D721Med (cell line): Measurements from ENCODE around the gene UBIAD1.

Experiments used
- DNase-seq: peaks from one replicate; pipeline ENCODE4 v3.0.0; 2011; ENCODE audit warnings: low spot score; ENCODE audit not compliant: insufficient read length
- FAIRE-seq: peaks from 2 replicates; lab custom pipeline; 2011; peaks lifted over from hg19 to GRCh38; lab: Jason Lieb, UNC
- TF ChIP-seq, protein P1 (sequence below): IDR thresholded peaks from 2 replicates; pipeline ENCODE4 v1.5.1; 2012; ENCODE audit warnings: mild to moderate bottlenecking, control low read depth; ENCODE audit not compliant: insufficient read depth; ENCODE audit errors: missing control alignments

The UBIAD1 gene

DNA sequence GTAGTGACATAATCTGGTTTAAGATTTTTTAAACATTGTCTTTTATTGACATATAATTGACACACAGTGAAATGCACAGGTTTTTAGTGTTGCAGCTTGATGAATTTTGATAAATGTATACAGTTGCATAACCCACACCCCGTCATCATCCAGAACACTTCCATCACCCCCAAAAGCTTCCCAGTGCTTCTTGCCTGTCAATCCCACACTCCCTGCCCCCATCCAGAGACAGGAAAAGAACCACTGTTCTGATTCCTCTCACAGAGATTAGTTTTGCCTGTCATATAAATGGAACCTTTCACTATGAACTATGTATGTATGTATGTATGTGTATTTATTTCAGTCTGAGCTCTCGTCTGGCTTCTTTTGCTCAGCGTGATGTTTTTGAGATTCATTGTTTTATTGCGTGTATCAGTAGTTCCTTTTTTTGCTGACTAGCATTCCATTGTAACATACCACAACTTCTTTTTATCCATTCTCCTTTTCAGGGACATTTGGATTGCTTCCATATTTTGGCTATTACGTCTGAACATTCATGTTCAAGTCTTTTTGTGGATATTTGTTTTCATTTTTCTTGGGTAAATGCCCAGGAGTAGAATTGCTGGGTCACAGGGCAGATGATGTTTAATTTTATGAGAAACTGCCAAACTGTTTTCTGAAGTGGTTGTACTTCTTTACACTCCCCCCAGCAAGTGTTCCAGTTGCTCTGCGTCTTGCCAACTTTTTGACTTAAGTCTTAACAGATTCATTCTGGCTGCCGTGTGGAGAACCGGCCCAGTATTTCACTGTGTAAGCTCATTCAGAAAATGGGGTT is 8.7 kb downstream of the UBIAD1 start:
- DNase-seq (no peak), FAIRE-seq (no peak)
- TF ChIP-seq, protein P1, sequence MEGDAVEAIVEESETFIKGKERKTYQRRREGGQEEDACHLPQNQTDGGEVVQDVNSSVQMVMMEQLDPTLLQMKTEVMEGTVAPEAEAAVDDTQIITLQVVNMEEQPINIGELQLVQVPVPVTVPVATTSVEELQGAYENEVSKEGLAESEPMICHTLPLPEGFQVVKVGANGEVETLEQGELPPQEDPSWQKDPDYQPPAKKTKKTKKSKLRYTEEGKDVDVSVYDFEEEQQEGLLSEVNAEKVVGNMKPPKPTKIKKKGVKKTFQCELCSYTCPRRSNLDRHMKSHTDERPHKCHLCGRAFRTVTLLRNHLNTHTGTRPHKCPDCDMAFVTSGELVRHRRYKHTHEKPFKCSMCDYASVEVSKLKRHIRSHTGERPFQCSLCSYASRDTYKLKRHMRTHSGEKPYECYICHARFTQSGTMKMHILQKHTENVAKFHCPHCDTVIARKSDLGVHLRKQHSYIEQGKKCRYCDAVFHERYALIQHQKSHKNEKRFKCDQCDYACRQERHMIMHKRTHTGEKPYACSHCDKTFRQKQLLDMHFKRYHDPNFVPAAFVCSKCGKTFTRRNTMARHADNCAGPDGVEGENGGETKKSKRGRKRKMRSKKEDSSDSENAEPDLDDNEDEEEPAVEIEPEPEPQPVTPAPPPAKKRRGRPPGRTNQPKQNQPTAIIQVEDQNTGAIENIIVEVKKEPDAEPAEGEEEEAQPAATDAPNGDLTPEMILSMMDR = no peak

DNA sequence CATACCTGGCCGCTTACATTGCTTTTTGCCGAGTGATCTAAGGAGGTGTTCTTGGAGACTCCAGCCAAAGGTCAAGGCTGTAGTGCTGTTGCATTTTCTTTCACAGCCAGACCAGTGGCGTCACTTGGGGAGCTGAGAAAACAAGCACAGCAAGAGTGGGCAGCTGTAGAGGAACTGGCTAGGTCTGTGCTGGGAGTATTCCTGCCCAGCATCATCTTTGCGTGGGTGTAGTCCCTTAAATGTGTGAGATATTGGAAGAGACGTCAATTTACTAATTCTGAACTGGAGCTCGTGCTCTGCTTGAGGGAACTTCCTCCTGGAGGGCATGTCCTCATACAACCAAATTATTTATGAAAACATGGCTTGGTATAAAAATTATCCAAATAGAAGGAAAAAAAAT is 10.2 kb downstream of the UBIAD1 start:
- DNase-seq (no peak), FAIRE-seq (no peak)
- TF ChIP-seq, protein P1 = no peak

DNA sequence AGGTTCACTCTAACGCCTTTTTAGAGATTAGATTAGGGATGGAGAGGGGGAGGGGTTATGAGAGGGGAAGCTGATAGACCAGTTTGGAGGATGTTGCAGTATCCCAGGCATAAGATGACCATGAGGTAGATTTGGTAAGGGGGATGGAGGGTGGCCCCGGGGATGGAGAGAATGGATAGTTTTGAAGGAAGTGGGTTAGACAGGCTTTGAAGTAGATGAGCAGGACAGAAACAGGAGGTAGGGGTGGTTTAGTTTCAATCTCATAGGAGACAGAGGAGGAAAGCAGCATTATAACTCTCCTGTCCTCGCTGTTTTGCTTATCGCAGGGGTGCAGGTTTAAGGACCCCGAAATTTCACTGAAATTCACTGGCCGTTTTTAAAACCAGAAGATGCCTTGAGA is 11.8 kb downstream of the UBIAD1 start:
- TF ChIP-seq, protein P1 = no peak
- DNase-seq (no peak), FAIRE-seq (no peak)

DNA sequence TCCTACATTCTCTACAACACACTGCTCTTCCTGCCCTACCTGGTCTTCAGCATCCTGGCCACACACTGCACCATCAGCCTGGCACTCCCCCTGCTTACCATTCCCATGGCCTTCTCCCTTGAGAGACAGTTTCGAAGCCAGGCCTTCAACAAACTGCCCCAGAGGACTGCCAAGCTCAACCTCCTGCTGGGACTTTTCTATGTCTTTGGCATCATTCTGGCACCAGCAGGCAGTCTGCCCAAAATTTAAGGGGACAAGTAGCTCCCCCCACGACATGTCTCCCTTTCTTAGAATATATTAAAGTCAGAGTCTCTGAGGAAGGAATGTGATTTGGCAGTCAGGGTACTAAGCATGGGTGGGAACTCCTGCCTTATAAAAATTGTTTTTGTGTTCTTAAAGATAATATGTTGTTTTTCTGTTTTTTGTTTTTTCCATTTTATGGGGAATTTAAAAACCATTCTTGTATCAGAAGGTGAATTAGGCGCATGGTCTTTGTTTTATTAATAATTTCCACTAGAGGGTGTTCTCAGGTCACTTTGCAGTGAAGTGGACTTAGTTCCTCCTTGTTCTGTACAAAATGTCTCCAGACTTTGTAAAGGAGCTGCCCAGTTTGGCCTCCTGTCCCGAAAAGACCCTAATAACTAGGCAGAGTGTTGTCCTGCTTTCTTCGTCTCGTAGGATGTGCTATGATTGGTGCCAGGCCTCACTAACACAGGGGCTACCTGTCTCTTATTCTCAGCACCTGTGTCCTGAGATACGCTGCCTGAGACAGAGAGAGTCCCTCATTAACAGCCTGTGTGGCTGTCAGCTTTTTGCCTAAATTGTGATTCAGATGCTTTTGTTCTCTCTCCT is 13.1 kb downstream of the UBIAD1 start:
- FAIRE-seq (no peak), DNase-seq (no peak)
- TF ChIP-seq, protein P1 = peak; percentile 33

DNA sequence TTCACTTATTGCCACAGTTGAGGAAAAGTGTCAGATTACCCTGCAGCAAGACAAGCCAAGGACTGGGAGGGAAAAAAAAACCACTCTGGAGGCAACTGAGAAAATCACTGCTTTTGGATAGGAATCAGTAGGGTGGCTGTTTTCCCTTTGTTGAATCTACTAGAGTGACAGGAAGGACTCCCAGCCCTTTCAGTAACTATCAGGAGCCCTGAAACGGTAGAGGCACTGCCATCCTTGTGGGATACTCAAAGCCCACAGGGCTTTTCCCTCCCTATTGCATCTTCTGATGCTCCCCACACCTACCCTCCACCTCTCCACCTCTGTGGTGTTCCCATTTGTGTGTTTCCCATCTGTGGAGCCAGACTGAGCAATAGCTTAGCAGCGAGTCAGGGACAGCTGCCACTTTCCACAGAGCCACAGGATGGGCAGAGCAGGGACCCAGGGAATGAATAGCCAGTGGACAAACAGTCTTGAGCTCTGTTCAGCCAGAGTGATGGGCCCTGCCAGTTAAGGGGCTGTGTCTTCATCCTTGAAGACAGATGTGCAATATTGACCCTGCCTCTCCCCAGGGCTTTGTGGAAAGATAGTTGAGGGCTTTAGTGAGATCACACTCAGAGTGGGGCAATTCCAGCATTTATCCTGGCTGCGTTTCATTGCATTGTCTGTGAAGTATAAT is 13.9 kb downstream of the UBIAD1 start:
- FAIRE-seq (no peak), DNase-seq (no peak)
- TF ChIP-seq, protein P1 = no peak

DNA sequence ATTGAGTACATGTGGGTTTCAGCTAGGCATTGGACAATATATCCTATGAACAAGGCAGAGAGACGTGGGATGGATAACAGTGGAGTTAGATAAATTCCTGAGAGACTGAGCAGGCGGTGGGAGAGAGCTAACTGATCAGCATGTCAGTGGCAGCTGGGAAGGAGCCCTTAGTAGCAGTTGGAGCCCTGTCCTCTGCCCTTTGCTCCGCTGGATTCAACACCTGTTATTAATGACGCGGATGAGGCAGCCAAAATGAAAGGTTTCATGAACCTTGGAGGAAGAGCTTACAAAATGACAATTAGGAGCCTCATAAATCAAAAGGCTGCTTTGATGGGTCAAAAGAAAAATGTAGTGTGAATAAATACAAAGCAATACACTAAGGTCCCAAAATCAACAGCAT is 16.1 kb downstream of the UBIAD1 start:
- FAIRE-seq (no peak), DNase-seq (no peak)
- TF ChIP-seq, protein P1 = no peak
